Calu3 (cell line): ENCODE results near the gene GMPS. TPM values are rescaled to one million over a fixed set of nuclear protein-coding genes. Genes with fewer than 3 reads are reported as not detected.

Experiments used
- BruUV-seq: library from RNA; stranded (reverse); fragments of 400-500 nt; replicated peaks from 2 replicates; lab custom pipeline; 2021; lab: Mats Ljungman, UMichigan
- CTCF ChIA-PET: fragments of 300-600 bp; sonication (Branson Sonifier 250); formaldehyde crosslinking; loops from one replicate; lab custom pipeline; 2022; ENCODE audit warnings: antibody characterized with exemption; lab: Charles Lee
- DNase-seq: peaks from one replicate; pipeline ENCODE4 v3.0.0; 2022
- H3K27ac Mint-ChIP-seq: one replicate; pipeline ENCODE4 v1.8.0; 2022; ENCODE audit warnings: mixed read lengths; ENCODE audit not compliant: unreplicated experiment
- H3K27me3 Mint-ChIP-seq: one replicate; pipeline ENCODE4 v1.8.0; 2022; ENCODE audit warnings: mixed read lengths; ENCODE audit not compliant: unreplicated experiment
- H3K36me3 Mint-ChIP-seq: one replicate; pipeline ENCODE4 v1.8.0; 2022; ENCODE audit warnings: mild to moderate bottlenecking, moderate library complexity, mixed read lengths; ENCODE audit not compliant: insufficient read depth, unreplicated experiment
- H3K4me1 Mint-ChIP-seq: one replicate; pipeline ENCODE4 v1.8.0; 2022; ENCODE audit warnings: mild to moderate bottlenecking, low read depth, mixed read lengths; ENCODE audit not compliant: unreplicated experiment
- H3K4me3 Mint-ChIP-seq: one replicate; pipeline ENCODE4 v1.8.0; 2022; ENCODE audit warnings: mild to moderate bottlenecking, low read depth, moderate library complexity, mixed read lengths; ENCODE audit not compliant: unreplicated experiment
- H3K9me3 Mint-ChIP-seq: one replicate; pipeline ENCODE4 v1.8.0; 2022; ENCODE audit warnings: low read depth, mixed read lengths; ENCODE audit not compliant: unreplicated experiment
- intact Hi-C: fragments of 100-400 bp; cut with micrococcal nuclease; formaldehyde crosslinking; loops from one replicate; pipeline ENCODE4 v1.10.0; 2022; ENCODE audit not compliant: unreplicated experiment
- total RNA-seq: library from RNA; stranded (reverse); gene quantifications from 2 replicates; pipeline ENCODE4 v1.2.3, GENCODE V29; 2022
- TF ChIP-seq, protein P1 (sequence below): fragments of 200-600 bp; IDR thresholded peaks from one replicate; pipeline ENCODE4 v1.8.0; 2022; ENCODE audit warnings: antibody characterized with exemption; ENCODE audit not compliant: unreplicated experiment

Gene GMPS
- total RNA-seq, 1 experiment from 2014 or later = 194 TPM

DNA sequence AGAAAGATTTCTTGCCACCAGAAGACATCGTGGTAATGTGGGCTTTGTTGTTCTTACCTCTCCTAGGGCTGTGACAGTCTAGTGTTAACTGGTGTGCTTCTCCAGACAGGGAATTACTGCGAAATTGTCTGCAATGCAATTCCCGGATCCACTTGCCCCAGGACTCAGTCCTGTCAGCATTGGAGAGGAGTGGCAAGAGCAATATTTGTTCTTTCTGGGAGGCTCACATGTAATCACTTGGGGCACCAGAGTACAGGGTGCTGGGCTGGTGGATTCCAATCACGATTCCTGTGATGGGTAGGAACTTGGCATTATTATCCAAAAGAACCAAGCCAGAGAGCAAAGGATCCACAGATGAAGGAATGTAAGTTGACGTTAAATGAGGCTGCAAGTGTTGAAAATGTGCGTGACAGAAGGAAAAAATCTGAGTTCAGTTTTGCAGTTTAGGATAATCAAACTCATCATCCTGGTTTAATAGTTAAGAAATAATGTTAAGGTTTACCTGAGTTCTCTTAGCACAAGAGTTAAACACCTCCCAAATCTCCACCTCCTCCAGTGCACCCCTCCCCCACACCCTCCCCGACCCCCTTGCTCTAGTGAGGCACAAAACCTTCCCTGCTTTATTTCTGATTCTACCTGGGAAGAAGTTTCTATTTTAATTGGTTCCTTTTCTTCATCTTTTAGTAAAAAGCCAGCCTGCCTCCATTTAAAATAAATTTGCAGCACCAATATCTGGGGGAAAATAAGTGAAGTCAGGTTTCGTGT is 79.2 kb downstream of the GMPS start:
- no peaks in the 10 kb centered on the region for H3K9me3 Mint-ChIP-seq
- BruUV-seq = no TSS peak
- intact Hi-C loops = no loop called here
- no peak for DNase-seq
- H3K4me1 Mint-ChIP-seq = no peaks in the 10 kb centered on the region
- H3K4me3 Mint-ChIP-seq = no peak overlapping the region
- H3K27me3 Mint-ChIP-seq = no peaks in the 10 kb centered on the region
- TF ChIP-seq, protein P1, sequence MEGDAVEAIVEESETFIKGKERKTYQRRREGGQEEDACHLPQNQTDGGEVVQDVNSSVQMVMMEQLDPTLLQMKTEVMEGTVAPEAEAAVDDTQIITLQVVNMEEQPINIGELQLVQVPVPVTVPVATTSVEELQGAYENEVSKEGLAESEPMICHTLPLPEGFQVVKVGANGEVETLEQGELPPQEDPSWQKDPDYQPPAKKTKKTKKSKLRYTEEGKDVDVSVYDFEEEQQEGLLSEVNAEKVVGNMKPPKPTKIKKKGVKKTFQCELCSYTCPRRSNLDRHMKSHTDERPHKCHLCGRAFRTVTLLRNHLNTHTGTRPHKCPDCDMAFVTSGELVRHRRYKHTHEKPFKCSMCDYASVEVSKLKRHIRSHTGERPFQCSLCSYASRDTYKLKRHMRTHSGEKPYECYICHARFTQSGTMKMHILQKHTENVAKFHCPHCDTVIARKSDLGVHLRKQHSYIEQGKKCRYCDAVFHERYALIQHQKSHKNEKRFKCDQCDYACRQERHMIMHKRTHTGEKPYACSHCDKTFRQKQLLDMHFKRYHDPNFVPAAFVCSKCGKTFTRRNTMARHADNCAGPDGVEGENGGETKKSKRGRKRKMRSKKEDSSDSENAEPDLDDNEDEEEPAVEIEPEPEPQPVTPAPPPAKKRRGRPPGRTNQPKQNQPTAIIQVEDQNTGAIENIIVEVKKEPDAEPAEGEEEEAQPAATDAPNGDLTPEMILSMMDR = no peak
- no peak overlapping the region for H3K27ac Mint-ChIP-seq
- H3K36me3 Mint-ChIP-seq = peaks cover 29% of the 10 kb centered on the region
- CTCF ChIA-PET = interaction anchor here (0.7 kb wide), 1 partner anchor 542 kb away, joined by 4 read pairs; no protein-coding TSS in a partner anchor

DNA sequence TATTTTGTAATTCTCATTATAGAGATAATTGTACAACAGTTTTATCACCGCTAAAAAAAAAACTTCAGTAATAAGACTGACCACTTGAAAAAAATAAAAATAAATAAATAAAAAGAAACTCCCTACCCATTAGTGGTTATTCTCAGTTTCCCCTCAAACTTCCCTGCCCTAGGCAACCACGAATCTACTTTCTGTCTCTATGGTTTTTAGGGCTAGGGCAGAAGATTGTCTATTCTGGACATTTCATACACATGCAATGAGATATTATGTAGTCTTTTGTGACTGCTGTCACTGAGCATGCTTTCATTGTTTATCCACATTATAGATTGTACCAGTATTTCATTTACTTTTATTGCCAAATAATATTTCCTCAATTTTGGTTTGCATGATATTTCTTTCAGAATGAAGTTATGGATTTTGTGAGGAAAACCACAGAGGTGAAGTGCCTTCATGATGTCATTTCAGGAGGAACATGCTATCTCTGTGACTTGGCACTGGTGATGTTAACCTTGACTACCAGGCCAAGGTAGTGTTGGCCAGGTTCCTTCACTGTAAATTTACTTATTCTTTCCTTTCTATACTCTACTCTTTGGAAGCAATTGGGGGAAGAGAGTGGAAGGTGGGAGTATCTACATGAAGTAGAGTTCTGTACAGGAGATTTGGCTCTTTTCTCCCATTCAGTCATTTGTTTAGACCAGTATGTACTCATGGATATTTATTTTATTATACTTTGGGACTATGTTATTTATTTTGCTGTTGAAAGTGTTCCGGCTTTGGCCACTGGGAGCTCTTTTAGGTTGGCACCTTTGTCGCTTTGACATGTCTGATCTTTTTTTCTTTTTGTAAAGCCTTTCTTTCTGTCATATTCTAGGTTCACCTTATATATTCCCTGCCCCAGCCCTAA is 86.3 kb downstream of the GMPS start:
- Mint-ChIP-seq H3K27ac (no peak overlapping the region), H3K4me3 (no peak overlapping the region), H3K4me1 (peaks cover 10% of the 10 kb centered on the region), H3K9me3 (no peaks in the 10 kb centered on the region), H3K27me3 (no peaks in the 10 kb centered on the region), H3K36me3 (peaks cover 10% of the 10 kb centered on the region)
- DNase-seq = no peak
- intact Hi-C loops = no loop called here
- CTCF ChIA-PET = interaction anchor here (0.6 kb wide), 1 partner anchor 79 kb away, joined by 5 read pairs; no protein-coding TSS in a partner anchor
- BruUV-seq = no TSS peak
- TF ChIP-seq, protein P1 = no peak

DNA sequence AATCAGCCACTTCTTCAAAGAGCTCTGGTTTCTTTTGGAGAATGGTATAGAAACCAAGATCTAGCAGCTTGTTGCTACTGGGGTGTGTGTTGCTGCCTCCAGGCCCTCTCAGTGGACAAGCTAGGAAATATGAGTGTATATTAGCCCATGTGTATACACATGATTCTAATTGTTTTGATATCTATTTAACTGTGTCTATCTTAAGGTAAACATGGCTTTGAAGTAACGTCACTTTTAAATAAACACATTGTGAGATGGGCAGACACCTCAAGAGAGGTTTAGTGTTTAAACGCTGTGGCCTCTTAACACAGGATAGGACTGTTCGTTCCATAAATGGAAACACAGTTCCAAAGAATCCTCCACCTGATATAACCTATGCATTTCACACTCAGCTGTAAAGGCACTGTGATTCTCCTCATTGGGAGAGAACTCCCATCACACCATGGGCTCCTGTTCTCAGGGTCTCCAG is 87.0 kb downstream of the GMPS start:
- no peak overlapping the region for H3K27ac Mint-ChIP-seq
- peaks cover 10% of the 10 kb centered on the region for H3K4me1 Mint-ChIP-seq
- CTCF ChIA-PET = no interaction called here
- peaks cover 10% of the 10 kb centered on the region for H3K36me3 Mint-ChIP-seq
- H3K9me3 Mint-ChIP-seq = no peaks in the 10 kb centered on the region
- H3K27me3 Mint-ChIP-seq = no peaks in the 10 kb centered on the region
- H3K4me3 Mint-ChIP-seq = no peak overlapping the region
- no TSS peak for BruUV-seq
- TF ChIP-seq, protein P1 = no peak
- intact Hi-C loops = no loop called here
- DNase-seq = no peak

DNA sequence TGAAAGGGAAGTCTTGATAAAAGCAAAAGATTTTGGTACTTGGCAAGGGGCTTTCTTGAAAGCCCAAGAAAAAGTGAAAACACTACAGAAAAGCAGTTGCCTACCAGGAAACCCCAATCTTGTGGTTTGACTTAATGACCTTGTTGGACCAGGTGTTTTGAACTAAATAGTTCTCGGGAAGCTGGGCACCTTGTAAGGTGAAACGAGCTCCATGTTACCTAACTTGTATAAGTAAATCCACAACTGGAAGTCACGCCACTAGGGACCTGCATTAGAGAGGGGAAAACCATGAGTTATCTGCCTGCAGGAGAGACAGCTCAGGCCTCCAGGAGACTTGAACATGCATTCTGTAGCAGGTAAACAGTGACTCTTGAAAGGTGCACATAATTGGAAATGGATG is 88.2 kb downstream of the GMPS start:
- H3K4me1 Mint-ChIP-seq = peaks cover 10% of the 10 kb centered on the region
- CTCF ChIA-PET = interaction anchor here (0.6 kb wide), 2 partner anchors 62 to 207 kb away, joined by 3 to 4 read pairs; no protein-coding TSS in a partner anchor
- intact Hi-C loops = no loop called here
- no peak for DNase-seq
- peaks cover 6% of the 10 kb centered on the region for H3K36me3 Mint-ChIP-seq
- no peaks in the 10 kb centered on the region for H3K9me3 Mint-ChIP-seq
- H3K27me3 Mint-ChIP-seq = no peaks in the 10 kb centered on the region
- BruUV-seq = no TSS peak
- no peak overlapping the region for H3K4me3 Mint-ChIP-seq
- no peak overlapping the region for H3K27ac Mint-ChIP-seq
- TF ChIP-seq, protein P1 = no peak
